ENCODE results near the gene AP5B1. TPM values are rescaled to one million over a fixed set of nuclear protein-coding genes. Genes with fewer than 3 reads are reported as not detected.

Gene AP5B1
- total RNA-seq, 4 donors from 2014 or later, result 12.7 to 27.5 (median 18.8) TPM

Other genes starting within 250 kb of the AP5B1 start
- gene LTBP3, start 222.6 kb downstream of the AP5B1 start, total RNA-seq, result 100 to 1,000 TPM; 236 to 476 (median 386) TPM
- 10 to 100 TPM; 49.6 to 70.8 (median 56.5) TPM for gene ZNRD2, start 210.5 kb downstream of the AP5B1 start, total RNA-seq
- gene FAM89B, start 208.4 kb downstream of the AP5B1 start, total RNA-seq, result 10 to 100 TPM; 40.8 to 55.3 (median 44.6) TPM
- gene EHBP1L1, start 204.9 kb downstream of the AP5B1 start, total RNA-seq, result 100 to 1,000 TPM in 3 of 4 donors, 10 to 100 TPM in 1; 87.3 to 186 (median 110) TPM
- 1 to 10 TPM in 2 of 4 donors, under 1 TPM in 1, not detected in 1; 0.63 to 3.3 (median 1.2) TPM for gene KCNK7, start 185.2 kb downstream of the AP5B1 start, total RNA-seq
- 100 to 1,000 TPM in 1 of 4 donors, 10 to 100 TPM in 3; 64.2 to 112 (median 83.9) TPM for gene MAP3K11, start 166.8 kb downstream of the AP5B1 start, total RNA-seq
- gene PCNX3, start 165.2 kb downstream of the AP5B1 start, total RNA-seq, result 10 to 100 TPM; 21.0 to 53.4 (median 29.8) TPM
- 100 to 1,000 TPM in 1 of 4 donors, 10 to 100 TPM in 3; 50.2 to 103 (median 65.0) TPM for gene SIPA1, start 142.9 kb downstream of the AP5B1 start, total RNA-seq
- gene RELA, start 118.1 kb downstream of the AP5B1 start, total RNA-seq, result 10 to 100 TPM; 44.6 to 70.8 (median 51.7) TPM
- 100 to 1,000 TPM in 1 of 4 donors, 10 to 100 TPM in 3; 68.1 to 118 (median 92.3) TPM for gene KAT5, start 68.7 kb downstream of the AP5B1 start, total RNA-seq
- 100 to 1,000 TPM; 142 to 197 (median 152) TPM for gene RNASEH2C, start 60.2 kb downstream of the AP5B1 start, total RNA-seq
- not detected for gene OVOL1, start 6.1 kb upstream of the AP5B1 start, total RNA-seq
- 1 to 10 TPM in 2 of 4 donors, under 1 TPM in 1, not detected in 1; 0.78 to 2.5 (median 1.5) TPM for gene SNX32, start 53.0 kb upstream of the AP5B1 start, total RNA-seq
- gene CFL1, start 77.2 kb upstream of the AP5B1 start, total RNA-seq, result 100 to 1,000 TPM; 461 to 881 (median 580) TPM
- 10 to 100 TPM; 54.0 to 83.1 (median 68.3) TPM for gene MUS81, start 79.5 kb upstream of the AP5B1 start, total RNA-seq
- gene EFEMP2, start 91.8 kb upstream of the AP5B1 start, total RNA-seq, result 10 to 100 TPM; 59.2 to 92.7 (median 82.0) TPM
- gene CTSW, start 98.9 kb upstream of the AP5B1 start, total RNA-seq, result 1 to 10 TPM in 2 of 4 donors, not detected in 2; 1.5 to 3.1 TPM
- 10 to 100 TPM; 53.6 to 73.2 (median 63.7) TPM for gene FIBP, start 107.5 kb upstream of the AP5B1 start, total RNA-seq
- 100 to 1,000 TPM in 2 of 4 donors, 10 to 100 TPM in 2; 73.0 to 108 (median 89.4) TPM for gene CCDC85B, start 109.7 kb upstream of the AP5B1 start, total RNA-seq
- gene FOSL1, start 119.4 kb upstream of the AP5B1 start, total RNA-seq, result 1 to 10 TPM in 3 of 4 donors, not detected in 1; 1.3 to 3.3 (median 1.4) TPM
- gene C11orf68, start 138.1 kb upstream of the AP5B1 start, total RNA-seq, result 10 to 100 TPM; 14.7 to 30.4 (median 21.7) TPM
- gene DRAP1, start 138.4 kb upstream of the AP5B1 start, total RNA-seq, result 100 to 1,000 TPM in 2 of 4 donors, 10 to 100 TPM in 2; 64.5 to 134 (median 93.3) TPM
- not detected for gene TSGA10IP, start 164.5 kb upstream of the AP5B1 start, total RNA-seq
- gene SART1, start 180.8 kb upstream of the AP5B1 start, total RNA-seq, result 10 to 100 TPM; 49.6 to 73.7 (median 62.3) TPM
- gene EIF1AD, start 221.2 kb upstream of the AP5B1 start, total RNA-seq, result 10 to 100 TPM; 27.0 to 40.6 (median 29.5) TPM
- 10 to 100 TPM; 23.9 to 68.9 (median 51.0) TPM for gene BANF1, start 221.5 kb upstream of the AP5B1 start, total RNA-seq
- gene CST6, start 231.0 kb upstream of the AP5B1 start, total RNA-seq, result 1 to 10 TPM in 1 of 4 donors, not detected in 3; 1.2 TPM
- under 1 TPM in 1 of 4 donors, not detected in 3; 0.87 TPM for gene CATSPER1, start 245.5 kb upstream of the AP5B1 start, total RNA-seq